Activated CD4-positive, alpha-beta T cell treated with anti-CD3 and anti-CD28 coated beads, Interleukin-2, amount 50 U/mL, for 24 hours (primary cell): ENCODE data around the gene TPSG1.
"Not testable (repeated sequence)": the region's sequence is repeated elsewhere in the genome, so short reads cannot be mapped to it uniquely, and the experiment has no call there.

ENCODE experiments used
- DNase-seq, 2 donors: peaks; one replicate each; pipeline ENCODE4 v3.0.0-alpha.2; 2020; ENCODE audit warnings: low read depth in 1 of 2, low spot score in 1 of 2

TPSG1 gene

DNA sequence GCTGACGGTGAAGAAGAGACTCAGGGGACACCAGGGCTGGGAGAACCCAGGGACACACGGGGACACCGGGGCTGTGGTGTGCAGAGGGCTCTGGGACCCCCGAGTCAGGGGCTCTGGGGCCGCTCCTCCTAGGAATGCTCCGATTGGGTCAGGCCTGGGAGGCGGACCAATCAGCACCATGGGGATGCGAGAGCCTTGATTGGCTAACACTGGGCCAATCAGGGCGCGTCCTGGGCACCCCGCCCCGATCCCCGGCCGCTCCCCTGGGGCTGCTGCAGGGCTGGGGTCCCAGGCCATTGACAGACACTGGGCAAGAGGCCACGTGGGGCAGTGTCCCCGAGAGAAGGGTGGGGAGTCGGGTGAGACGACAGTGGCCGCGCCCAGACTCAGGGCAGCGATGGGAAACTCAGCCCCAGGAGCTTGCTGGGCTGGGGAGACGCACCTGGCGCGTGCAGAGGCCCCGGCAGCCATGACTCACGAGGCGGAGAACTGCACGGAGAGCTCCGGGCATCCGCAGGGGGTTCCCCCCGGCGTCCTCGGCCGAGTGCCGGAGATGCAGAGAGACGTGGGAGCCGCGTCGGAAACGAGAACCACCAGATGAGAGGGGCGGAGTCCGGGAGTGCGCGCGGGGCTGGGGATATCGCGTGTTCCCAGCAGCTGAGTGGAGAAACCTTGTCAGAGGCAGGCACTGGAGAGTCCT, 7.1 kb upstream of the TPSG1 start:
- DNase-seq: not testable (repeated sequence)

- not testable (repeated sequence) for DNase-seq
Measured at GRCh38 chr16:1231301-1231700, 6.2 kb upstream of the TPSG1 start.

DNA sequence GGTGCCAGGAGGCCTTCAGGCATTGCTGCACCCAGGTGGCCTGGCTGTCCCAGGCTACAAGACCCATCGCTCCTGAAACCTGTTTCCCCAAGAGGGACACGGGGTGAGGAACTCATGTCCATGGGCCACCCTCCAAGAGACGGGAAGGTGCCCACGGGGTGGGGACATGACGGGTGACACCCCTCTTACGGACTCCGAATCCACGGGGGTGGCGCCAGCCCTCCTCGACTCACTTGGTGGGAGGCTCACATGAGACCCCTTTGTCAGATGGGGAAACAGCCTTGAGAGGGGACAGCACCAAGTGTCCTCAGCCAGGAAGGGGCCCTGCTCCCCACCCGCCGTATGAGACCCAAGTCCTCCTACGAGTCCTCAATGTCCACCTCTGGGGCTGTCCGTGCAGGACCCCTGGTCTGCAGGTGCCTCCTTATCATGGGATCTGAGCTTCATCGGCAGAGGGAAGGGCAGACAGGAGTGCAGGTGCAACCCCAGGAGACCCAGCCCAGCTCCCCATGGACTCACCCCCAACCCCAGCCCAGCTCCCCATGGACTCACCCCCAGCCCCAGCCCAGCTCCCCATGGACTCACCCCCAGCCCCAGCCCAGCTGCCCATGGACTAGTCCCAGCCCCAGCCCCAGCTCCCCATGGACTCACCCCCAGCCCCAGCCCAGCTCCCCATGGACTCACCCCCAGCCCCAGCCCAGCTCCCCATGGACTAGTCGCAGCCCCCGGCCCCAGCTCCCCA, 5.6 kb upstream of the TPSG1 start:
- not testable (repeated sequence) for DNase-seq

- not testable (repeated sequence) for DNase-seq
Measured at GRCh38 chr16:1230084-1230470, 5.0 kb upstream of the TPSG1 start, which contains the start of gene TPSB2. Gene TPSB2, minus strand, starts transcription at chr16:1230184. Its CDS starts 233 bp downstream, at chr16:1229951.

DNA sequence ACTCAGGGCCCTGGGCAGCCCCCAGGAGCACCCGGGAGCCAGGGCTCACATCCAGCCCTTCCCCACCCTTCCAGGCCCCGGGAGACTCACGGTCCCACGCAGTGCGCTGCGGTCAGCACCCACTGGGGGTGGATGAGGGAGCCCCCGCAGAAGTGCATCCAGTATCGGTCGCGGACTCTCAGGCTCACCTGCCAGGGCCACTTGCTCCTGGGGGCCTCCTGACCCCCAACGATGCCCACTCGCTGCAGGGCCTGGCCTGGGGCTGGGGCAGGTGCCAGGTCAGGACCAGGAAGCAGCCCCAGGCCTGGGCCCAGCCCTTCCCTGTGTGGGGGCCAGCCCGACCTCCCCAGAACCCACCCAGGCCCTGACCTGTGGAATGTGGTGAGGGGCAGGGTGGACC, 4.4 kb upstream of the TPSG1 start:
- not testable (repeated sequence) for DNase-seq

DNA sequence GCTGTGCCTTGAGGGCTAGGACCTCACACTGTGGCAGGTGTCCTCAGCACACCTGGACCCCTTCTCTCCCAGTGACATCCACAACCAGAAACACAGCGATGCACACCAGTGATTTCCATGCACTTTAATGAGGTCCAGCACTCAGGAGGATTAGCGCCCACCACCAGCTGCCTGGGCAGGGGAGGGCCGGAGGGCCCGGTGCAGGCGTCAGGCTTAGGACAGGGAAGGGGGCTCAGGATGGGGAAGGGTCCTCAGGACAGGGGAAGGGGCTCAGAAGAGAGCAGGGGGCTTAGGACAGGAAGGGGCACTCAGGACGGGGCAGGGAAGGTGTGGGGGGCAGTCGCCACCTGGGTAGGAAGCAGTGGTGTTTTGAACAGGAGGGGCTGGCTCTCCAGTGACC, 3.2 kb upstream of the TPSG1 start:
- not testable (repeated sequence) for DNase-seq

DNA sequence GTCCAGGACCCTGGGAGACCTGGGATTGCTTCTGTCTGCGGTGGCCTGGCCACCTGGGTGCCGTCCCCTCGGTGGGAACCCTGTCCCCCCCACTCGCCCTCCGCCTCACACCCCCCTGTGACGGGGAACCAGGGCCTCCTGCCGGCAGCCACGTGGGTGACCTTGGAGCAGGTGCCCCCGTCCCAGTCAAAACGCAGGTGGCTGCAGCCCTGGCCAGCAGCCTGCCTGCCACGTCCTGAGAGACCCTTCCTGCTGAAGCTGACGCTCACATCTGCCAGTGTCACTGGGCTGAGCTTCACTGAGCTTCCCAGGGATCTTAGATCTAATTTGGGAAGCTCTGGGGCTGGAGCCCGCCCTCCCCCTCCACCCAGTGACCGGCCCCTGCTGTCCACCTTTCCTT, 1.6 kb upstream of the TPSG1 start:
- not testable (repeated sequence) for DNase-seq

DNA sequence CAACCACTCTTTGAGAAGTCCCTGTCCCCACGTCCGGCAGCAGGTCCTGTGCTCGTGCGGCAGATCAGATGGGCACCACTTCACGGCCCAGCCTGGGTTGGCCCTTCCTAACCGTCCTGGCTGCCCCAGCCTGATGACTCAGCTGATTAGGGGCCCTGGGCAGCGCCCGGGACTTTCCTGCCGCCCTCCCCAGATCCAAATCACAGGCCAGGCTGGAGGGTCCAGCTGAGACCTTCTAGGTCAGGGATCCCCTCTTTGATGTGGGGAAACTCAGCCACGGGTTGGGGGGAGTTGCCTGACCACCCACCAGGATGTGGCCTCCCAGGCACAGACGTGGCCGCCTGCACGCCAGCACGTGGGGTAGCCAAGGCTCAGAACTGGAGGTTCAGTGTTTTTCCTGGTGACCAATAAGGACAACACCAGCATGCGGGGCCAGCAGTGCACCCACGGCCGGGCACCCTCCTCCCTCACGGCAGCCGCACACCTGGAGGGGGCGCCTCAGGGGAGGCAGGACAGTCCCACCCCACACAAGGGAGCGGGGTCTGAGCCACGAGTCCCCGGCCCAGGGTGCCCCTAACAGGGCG, 752 bp upstream of the TPSG1 start:
- not testable (repeated sequence) for DNase-seq

- DNase-seq: no peak
Measured at GRCh38 chr16:1224558-1224957, 510 bp downstream of the TPSG1 start.

- no peak for DNase-seq
Measured at GRCh38 chr16:1223355-1224214, 1.5 kb downstream of the TPSG1 start.

DNA sequence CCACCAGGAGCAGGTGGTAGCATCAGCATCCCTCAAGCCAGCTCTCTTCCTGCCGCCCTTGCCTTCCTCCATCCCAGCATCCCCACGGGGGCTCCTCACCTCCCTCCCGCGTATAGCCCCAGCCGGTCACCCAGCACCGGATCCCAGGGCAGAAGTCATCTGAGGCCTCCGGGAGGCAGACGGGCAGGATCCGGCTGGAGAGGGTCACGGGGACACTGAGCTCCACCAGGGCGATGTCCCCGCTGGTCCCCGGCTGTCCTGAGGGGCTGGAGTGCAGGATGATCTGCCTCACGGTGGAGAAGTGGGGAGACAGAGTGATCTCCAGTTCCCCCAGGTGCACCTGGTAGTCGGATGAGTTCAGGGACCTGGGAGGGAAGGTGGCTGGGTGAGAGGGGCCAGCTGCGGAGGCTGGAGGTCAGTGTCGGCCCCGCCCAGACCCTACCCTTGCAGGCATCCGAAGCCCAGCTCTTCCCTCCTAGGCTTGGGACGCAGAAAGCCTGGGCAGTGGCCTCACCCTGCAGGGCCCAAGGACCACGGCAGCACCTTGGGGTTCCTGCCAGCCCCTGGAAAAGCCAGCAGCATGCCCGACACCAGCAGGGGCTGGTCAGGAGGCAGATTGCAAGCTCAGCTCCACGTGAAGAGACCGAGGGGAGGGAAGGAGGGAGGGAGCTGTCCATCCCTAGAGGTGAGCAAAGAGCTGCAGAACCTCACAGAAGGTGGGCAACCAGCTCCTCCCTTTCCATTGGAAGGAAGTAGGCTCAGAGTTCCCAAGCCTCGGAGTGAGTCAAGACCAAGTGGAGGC, 2.3 kb downstream of the TPSG1 start:
- no peak for DNase-seq

- no peak for DNase-seq
Measured at GRCh38 chr16:1221628-1222552, 3.2 kb downstream of the TPSG1 start.

GRCh38 chr16:1220841-1221627, 4.0 kb downstream of the TPSG1 start:
- DNase-seq: no peak

GRCh38 chr16:1220098-1220728, 4.9 kb downstream of the TPSG1 start:
- no peak for DNase-seq

DNA sequence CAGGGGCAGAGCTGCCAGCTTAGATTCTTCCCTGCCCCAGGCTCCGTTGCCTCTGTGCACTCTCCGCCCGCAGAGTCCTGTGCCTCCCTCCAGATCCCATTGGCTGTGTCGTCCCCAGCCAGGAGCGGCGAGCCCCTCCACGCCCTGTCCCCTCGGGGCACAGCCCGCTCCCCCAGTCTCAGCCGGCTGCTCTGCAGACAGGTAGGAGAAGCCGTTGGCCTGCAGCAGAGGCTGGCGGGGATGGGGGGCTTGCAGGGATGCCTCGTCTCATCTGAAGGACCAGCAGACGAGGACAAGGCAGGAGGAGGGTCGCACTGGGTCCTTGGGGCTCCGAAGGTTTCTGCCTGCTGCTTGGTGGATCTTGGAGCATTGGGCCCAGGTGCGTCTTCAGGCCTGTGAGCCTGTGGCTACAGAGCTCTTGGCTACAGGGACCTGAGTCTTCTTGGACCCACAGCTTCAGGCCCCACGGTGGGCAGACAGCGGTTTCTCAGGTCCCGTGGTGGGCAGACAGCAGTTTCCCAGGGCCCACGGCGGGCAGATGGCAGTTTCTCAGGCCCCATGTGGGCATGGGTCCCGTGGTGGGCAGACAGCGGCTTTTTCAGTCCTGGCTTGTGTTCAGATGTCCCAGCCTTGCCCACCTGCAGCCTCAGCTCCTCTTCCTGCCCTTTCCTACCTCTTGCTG, 6.0 kb downstream of the TPSG1 start:
- DNase-seq: no peak

DNA sequence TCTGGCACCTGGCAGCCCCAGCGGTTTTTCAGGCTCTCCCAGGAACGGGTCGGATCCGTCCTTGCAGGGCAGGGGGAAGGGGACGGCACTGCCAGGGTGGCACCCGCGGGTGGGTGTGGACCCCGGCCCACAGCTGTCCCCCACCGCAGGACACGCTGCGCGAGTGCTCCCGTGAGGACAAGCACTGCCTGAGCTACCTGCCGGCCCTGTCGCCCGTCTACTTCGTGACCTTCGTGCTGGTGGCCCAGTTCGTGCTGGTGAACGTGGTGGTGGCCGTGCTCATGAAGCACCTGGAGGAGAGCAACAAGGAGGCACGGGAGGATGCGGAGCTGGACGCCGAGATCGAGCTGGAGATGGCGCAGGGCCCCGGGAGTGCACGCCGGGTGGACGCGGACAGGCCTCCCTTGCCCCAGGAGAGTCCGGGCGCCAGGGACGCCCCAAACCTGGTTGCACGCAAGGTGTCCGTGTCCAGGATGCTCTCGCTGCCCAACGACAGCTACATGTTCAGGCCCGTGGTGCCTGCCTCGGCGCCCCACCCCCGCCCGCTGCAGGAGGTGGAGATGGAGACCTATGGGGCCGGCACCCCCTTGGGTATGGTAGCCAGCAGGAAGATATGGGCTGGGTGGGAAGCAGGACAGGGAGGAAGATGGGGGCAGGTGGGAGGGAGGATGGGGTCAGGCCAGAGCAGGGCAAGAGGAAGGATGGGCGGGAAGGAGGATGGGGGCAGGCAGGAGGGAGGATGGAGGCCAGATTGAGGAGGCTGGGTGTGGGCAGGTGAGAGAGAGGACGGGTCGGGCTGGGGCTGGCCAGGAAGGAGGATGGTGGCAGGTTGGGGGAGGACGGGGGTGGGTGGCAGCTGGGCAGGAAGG, 6.8 kb downstream of the TPSG1 start:
- no peak for DNase-seq

GRCh38 chr16:1217526-1217925, 7.5 kb downstream of the TPSG1 start:
- no peak for DNase-seq
